Measurements from ENCODE around the gene SLAMF7. TPM values are rescaled to one million over a fixed set of nuclear protein-coding genes. Genes with fewer than 3 reads are reported as not detected.

The SLAMF7 gene
- total RNA-seq, 1 donor from 2014 or later = 60.1 TPM

GRCh38 chr1:160767395-160768294 is 28.6 kb downstream of the SLAMF7 start:
- intact Hi-C loops (cut with micrococcal nuclease) = loop anchor here (1.0 to 2.0 kb wide), 8 partner anchors 11 to 183 kb away; partner anchors contain the start of genes CD48 and LY9

- intact Hi-C loops (cut with micrococcal nuclease) = loop anchor here (1.0 to 2.0 kb wide), 7 partner anchors 24 to 183 kb away; partner anchors contain the start of genes CD48 and LY9
Measured at GRCh38 chr1:160768295-160768657, 29.2 kb downstream of the SLAMF7 start.

- intact Hi-C loops (cut with micrococcal nuclease) = no loop called here
Measured at GRCh38 chr1:160772331-160772730, 33.3 kb downstream of the SLAMF7 start.

DNA sequence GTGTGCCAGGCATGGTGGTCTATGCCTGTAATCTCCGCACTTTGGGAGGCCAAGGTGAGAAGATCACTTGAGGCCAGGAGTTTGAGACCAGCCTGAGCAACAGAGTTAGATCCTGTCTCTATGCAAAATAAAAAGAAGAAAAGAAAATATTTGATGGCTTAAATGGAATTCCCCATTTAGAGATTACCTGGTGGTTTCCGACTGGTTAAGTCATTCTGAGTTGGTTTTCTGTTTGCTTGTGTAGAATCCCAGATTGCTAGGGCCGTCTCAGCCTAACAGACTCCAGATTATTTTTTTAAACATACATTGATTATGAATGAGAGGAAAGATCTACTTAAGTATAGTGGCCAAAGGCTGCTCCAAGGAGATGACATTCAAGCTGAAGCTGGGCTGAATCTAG is 34.0 kb downstream of the SLAMF7 start:
- intact Hi-C loops (cut with micrococcal nuclease) = no loop called here

GRCh38 chr1:160774886-160775719 is 36.1 kb downstream of the SLAMF7 start:
- intact Hi-C loops (cut with micrococcal nuclease) = loop anchor here (5.0 kb wide), 1 partner anchor 217 kb away; no protein-coding TSS in a partner anchor

DNA sequence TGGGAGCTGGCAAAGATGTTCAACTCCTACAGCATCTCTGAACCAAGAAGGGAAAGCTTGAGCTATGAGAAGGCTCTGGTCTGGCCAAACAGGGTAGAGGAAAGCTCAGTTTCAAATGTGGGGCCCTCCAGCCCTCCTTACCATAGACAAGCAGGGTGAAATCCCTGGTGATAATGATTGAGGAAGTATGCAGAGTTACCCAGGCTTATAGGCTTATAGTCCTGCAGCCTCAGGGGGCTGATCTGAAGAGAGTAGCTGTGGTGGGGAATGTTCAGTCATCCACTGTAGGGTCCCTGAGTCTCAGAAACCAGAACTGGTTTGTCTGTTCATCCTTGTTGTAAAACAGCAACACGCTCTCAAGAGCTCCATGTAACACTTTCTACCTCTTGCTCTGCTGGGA is 37.1 kb downstream of the SLAMF7 start:
- intact Hi-C loops (cut with micrococcal nuclease) = loop anchor here (5.0 kb wide), 1 partner anchor 216 kb away; no protein-coding TSS in a partner anchor

GRCh38 chr1:160777486-160778089 is 38.5 kb downstream of the SLAMF7 start:
- intact Hi-C loops (cut with micrococcal nuclease) = loop anchor here (1.0 to 5.0 kb wide), 6 partner anchors 53 to 215 kb away; no protein-coding TSS in a partner anchor

DNA sequence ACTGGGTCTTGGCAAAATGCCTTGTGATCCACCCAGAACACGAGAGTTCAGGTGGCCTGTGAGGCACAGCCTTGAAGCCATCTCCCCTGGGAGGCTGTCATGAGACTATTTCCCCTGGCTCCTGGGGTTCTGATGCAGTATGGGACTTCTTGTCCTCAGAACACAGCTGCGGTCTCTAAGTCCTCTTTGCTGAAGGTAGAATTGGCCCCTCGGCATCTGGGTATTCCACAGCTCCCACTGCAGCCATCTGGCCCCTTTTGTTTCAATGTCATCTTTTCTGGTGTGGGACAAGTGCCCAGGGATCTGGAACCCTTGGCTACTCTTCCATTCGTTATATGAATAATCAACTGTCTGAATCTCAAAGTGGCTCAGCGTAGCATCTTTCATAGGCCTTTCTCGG is 39.9 kb downstream of the SLAMF7 start:
- intact Hi-C loops (cut with micrococcal nuclease) = loop anchor here (5.0 kb wide), 1 partner anchor 213 kb away; no protein-coding TSS in a partner anchor

DNA sequence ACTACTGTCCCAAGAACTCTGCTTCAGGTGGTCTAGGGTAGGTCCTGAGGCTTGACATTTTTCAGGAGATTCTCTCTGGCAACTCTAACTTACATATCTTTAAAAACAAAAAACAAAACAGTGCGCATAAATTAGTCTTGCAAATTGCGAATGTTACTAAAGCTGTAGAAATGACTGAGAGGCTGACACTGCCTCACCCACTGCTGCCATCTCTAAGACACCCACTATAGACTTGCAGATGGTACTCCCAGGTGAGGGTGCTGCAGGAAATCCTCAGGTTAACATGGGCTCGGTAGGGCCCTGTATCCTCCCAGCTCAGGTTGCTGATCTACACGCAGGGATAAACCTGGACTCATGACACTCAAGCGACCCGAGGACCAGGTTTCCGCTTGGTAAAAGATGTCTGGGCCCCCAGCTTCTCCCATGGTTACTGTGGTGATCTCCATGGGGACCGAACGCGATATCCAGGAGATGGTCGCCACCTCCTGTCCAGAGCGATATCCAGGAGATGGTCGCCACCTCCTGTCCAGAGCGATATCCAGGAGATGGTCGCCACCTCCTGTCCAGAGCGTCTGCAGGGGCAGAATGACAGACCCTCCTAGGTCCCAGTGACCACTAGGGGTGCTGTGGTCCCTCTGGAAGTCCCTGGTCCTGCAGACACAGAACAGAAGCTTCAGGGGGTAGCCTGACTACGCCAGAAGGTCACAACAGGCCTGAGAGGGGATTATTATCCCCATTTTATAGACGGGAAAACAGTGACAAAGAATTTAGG is 40.8 kb downstream of the SLAMF7 start:
- intact Hi-C loops (cut with micrococcal nuclease) = loop anchor here (5.0 kb wide), 1 partner anchor 212 kb away; no protein-coding TSS in a partner anchor

GRCh38 chr1:160780398-160780755 is 41.3 kb downstream of the SLAMF7 start:
- intact Hi-C loops (cut with micrococcal nuclease) = no loop called here

- intact Hi-C loops (cut with micrococcal nuclease) = no loop called here
Measured at GRCh38 chr1:160781186-160781766, 42.2 kb downstream of the SLAMF7 start.

DNA sequence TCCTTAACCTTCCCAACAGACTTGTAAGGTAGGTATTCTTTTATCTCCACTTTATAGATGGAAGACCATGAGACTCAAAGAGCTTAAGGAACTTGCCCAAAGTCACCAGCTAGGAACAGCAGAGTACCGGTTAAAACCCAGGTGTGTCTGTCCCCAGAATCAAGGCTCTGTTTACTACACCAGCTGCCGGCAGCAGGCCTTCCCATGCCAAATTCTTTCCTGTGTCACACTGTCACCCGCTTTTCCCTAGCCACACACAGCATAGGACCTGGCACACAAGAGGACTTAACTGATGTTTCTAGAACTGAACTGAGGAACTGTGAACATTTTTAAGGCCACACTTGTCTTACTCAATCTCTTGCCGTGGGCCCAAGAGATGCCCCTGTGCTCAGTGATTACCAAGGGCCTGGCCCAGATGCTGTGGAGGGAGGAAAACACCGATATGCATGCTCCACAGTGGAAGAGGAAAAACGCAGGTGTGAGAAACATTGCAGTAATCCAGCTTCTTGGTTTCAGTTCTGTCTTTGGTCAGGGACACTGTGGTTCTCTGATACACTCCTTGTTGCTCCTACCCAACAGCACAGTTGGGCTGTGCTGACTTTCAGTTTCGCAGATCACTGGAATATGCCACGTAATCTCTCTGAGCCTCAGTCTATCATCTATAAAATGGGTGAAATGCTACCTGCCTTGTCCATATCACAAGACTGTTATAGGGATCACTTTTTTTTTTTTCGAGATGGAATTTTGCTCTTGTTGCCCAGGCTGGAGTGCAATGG is 43.1 kb downstream of the SLAMF7 start:
- intact Hi-C loops (cut with micrococcal nuclease) = loop anchor here (1.0 kb wide), 2 partner anchors 14 to 19 kb away; partner anchors contain the start of gene LY9

GRCh38 chr1:160782988-160783765 is 44.1 kb downstream of the SLAMF7 start:
- intact Hi-C loops (cut with micrococcal nuclease) = loop anchor here (1.0 kb wide), 2 partner anchors 13 to 18 kb away; partner anchors contain the start of gene LY9

- intact Hi-C loops (cut with micrococcal nuclease) = no loop called here
Measured at GRCh38 chr1:160789051-160789701, 50.1 kb downstream of the SLAMF7 start.

- intact Hi-C loops (cut with micrococcal nuclease) = no loop called here
Measured at GRCh38 chr1:160789702-160790611, 50.9 kb downstream of the SLAMF7 start.

GRCh38 chr1:160794376-160794775 is 55.3 kb downstream of the SLAMF7 start:
- intact Hi-C loops (cut with micrococcal nuclease) = no loop called here

DNA sequence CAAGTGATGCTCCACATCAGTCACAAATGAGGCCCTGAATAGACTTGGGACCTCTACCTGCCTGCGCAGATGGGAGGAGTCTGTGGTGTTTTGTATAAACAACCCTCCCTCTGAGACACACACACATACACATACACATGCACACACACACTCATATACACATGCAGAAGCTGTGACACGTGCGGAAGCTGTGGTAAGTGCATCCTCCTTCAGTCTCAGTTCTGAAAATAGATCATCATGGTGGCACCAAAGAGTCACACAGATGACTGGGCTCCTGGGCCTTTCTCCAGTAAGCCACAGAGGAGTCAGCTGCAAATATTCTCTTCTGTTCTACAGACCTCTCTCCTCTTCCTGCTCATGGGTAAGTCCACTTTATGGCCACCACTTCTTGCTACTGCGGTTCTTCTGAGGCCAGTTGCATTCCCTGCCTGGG is 56.9 kb downstream of the SLAMF7 start, which contains the start of gene LY9:
LY9 (plus strand) TSS at position 224 of the 433 bp plus-strand sequence; CDS start at position 238, 14 bp downstream.
- intact Hi-C loops (cut with micrococcal nuclease) = loop anchor here (1.0 to 5.0 kb wide), 7 partner anchors 8 to 113 kb away; no protein-coding TSS in a partner anchor

Data from T-helper 1 cell treated with Interleukin-12 subunit alpha and Interleukin-12 subunit beta and Interleukin-4 antibody, amounts not matched to agents 30 ng/mL and 1 ng/mL, for 36 hours (primary cell).